Measurements from ENCODE around the gene SMAD6.

The SMAD6 gene

DNA sequence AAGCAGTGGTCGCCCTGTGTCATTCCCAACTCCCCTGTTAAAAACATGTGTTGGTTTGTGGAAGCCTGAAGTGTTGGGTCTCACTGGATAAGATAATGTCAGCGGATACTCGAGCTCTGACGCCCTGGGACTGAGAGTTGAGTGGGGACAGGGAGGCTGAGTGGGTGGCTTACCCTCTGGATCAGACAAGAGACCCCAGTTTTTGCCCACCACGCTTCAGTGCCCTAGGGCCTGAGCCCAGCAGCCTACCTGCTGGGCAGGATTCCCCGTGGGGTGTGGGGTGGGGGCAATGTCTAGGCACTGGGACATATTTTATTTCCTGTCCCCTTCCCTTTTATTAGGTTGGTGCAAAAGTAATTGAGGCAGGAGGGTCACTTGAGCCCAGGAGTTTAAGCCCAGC lies 75.0 kb downstream of the SMAD6 start:
- DNase-seq (ENCODE audit: low read depth, low spot score): no peak
- TF ChIP-seq, protein P1, sequence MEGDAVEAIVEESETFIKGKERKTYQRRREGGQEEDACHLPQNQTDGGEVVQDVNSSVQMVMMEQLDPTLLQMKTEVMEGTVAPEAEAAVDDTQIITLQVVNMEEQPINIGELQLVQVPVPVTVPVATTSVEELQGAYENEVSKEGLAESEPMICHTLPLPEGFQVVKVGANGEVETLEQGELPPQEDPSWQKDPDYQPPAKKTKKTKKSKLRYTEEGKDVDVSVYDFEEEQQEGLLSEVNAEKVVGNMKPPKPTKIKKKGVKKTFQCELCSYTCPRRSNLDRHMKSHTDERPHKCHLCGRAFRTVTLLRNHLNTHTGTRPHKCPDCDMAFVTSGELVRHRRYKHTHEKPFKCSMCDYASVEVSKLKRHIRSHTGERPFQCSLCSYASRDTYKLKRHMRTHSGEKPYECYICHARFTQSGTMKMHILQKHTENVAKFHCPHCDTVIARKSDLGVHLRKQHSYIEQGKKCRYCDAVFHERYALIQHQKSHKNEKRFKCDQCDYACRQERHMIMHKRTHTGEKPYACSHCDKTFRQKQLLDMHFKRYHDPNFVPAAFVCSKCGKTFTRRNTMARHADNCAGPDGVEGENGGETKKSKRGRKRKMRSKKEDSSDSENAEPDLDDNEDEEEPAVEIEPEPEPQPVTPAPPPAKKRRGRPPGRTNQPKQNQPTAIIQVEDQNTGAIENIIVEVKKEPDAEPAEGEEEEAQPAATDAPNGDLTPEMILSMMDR (IDR thresholded peaks at IDR 0.05; ENCODE audit: insufficient read depth, low read length, missing control alignments): no peak
- CTCF ChIA-PET: interaction anchor here (0.5 to 4.3 kb wide), 4 partner anchors 12 to 158 kb away, joined by 3 to 56 read pairs (median 10); no protein-coding TSS in a partner anchor
- POLR2A ChIA-PET: no interaction called here
- H3K4me3 ChIP-seq (ENCODE audit: low read depth, low read length): no peak overlapping the region

DNA sequence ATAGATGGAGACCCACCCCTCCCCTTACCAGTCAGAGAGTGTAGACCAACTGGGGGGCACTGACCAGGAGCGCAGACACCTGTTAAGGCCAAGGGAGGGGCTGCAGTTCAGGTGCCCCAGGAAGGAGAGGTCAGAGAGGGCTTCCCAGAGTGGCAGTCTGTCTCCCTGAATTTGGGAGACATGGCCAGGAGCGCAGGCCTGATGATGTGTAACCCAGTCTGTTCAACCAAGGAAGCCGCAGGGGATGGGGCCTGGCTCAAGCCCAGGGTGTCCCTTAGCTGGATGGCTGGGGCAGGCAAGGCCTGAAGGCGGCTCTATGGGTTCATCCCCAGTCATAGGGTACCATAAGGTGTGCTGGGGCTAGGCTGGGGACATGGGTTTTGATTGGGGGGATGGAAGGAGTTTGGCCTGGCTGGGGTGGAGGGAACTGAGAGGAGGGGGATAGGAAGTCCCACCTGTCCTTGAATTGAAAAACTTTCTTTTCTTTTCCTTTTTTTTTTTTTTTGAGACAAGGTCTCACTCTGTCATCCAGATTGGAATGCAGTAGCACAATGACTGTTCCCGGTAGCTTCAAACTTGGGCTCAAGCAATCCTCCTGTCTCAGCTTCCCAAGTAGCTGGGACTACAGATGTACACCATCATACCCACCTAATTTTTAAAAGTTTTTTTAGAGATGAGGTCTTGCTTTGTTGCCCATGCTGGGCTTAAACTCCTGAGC lies 75.7 kb downstream of the SMAD6 start:
- POLR2A ChIA-PET: no interaction called here
- CTCF ChIA-PET: interaction anchor here (0.5 to 4.3 kb wide), 10 partner anchors 10 to 159 kb away, joined by 3 to 56 read pairs (median 4); no protein-coding TSS in a partner anchor
- TF ChIP-seq, protein P1 (IDR thresholded peaks at IDR 0.05; ENCODE audit: insufficient read depth, low read length, missing control alignments): no peak
- H3K4me3 ChIP-seq (ENCODE audit: low read depth, low read length): no peak overlapping the region
- DNase-seq (ENCODE audit: low read depth, low spot score): no peak

DNA sequence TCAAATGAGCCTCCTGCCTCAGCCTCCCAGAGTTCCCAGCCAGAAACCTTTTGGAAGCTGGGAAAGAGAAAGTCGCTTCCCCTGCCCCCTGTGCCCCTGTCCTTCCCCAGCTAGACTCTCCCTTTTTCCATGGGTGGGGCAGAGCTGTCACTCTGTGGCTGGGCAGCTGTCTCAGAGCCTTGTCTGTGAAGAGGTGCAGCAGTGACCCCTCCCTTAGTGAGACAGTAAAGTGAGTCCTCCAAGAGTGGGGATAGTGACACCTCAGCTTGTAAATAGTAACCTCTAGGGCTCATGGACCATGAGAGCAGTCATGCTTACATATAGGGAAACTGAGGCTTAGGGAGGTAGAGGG lies 76.3 kb downstream of the SMAD6 start:
- ChIA-PET CTCF (interaction anchor here (1.1 to 4.3 kb wide), 12 partner anchors 11 to 161 kb away, joined by 3 to 56 read pairs (median 4); no protein-coding TSS in a partner anchor), POLR2A (no interaction called here)
- H3K4me3 ChIP-seq (ENCODE audit: low read depth, low read length): no peak overlapping the region
- no peak for DNase-seq (ENCODE audit: low read depth, low spot score)
- TF ChIP-seq, protein P1 (IDR thresholded peaks at IDR 0.05; ENCODE audit: insufficient read depth, low read length, missing control alignments): no peak

DNA sequence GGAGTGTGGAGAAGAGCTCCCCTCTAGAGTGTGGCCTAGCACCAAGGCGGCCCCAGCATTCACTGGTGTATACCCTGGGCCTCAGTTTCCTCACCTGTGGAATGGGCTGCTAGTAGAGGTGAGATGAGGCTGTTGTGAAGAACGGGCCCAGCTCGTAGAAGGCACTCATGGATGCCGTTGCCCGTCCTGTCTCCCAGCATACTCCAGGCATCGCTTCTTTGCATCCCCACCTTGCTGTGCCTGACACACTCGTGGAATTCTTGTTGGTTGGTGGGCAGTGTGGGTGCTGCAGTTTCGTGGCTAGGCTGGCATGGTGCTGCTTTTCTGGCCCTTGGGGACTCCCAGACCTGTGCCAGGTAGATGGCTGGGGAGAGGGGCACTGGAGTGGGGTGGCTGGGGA lies 76.7 kb downstream of the SMAD6 start:
- DNase-seq (ENCODE audit: low read depth, low spot score): no peak
- ChIA-PET CTCF (interaction anchor here (1.1 to 4.3 kb wide), 14 partner anchors 8 to 162 kb away, joined by 3 to 56 read pairs (median 4); no protein-coding TSS in a partner anchor), POLR2A (no interaction called here)
- TF ChIP-seq, protein P1 (IDR thresholded peaks at IDR 0.05; ENCODE audit: insufficient read depth, low read length, missing control alignments): no peak
- H3K4me3 ChIP-seq (ENCODE audit: low read depth, low read length): no peak overlapping the region

DNA sequence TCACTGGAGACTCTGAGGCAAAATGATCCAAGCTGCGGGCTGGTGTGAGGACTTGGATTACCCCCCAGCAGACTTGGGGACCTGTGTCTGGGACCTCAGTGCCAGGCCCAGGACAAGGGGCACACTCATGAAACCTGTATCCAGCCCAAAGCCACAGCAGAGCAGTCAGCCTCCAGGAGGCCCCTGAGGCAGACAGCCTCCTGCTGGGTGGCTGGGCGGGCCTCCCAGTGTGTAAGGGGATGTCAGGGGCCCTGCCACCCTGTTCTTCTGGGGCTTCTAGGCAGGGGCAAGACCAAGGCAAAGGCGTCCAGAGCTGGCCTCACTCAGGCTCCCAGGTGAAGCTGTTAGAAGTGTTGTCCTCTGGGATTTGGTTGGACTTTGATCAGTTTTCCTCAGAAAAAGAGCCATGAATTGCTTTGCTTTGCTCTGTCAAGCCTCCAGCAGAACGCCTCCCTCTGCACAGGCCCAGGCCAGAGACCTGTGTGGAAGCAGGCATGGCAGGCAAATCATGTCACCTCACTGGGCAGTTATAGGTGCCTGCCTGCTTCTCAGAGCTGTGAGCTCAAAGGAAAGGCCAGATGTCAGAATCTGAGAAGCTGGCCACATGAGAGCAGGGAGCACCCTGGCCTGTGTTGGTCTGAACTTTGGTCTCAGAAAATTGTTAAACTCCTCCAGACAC lies 77.4 kb downstream of the SMAD6 start:
- DNase-seq (ENCODE audit: low read depth, low spot score): no peak
- CTCF ChIA-PET: interaction anchor here (0.7 to 4.3 kb wide), 15 partner anchors 9 to 162 kb away, joined by 3 to 56 read pairs (median 3); no protein-coding TSS in a partner anchor
- POLR2A ChIA-PET: interaction anchor here (0.6 kb wide), 1 partner anchor 72 kb away, joined by 3 read pairs; no protein-coding TSS in a partner anchor

More for the DNA sequence above, 77.4 kb downstream of the SMAD6 start:
- TF ChIP-seq, protein P1 (IDR thresholded peaks at IDR 0.05; ENCODE audit: insufficient read depth, low read length, missing control alignments): no peak
- H3K4me3 ChIP-seq (ENCODE audit: low read depth, low read length): no peak overlapping the region

Data from AG04449 (cell line).